K562 (cell line): ENCODE results near the gene CEACAM18.

ENCODE experiments used
- CC2D1A ChIP-seq: fragments of 450-650 bp; IDR thresholded peaks from 2 replicates; pipeline ENCODE4 v1.6.1; 2017; ENCODE audit warnings: mild to moderate bottlenecking
- EZH2 ChIP-seq: IDR thresholded peaks from 2 replicates; pipeline ENCODE4 v1.6.1; 2012; ENCODE audit warnings: low read depth, mild to moderate bottlenecking, inconsistent platforms, low read length, borderline replicate concordance
- L3MBTL2 ChIP-seq: fragments of 450-650 bp; IDR thresholded peaks from 2 replicates; pipeline ENCODE4 v1.6.1; 2016; ENCODE audit warnings: mild to moderate bottlenecking, moderate library complexity
- MBD2 ChIP-seq: sonication (generic); IDR thresholded peaks from 2 replicates; pipeline ENCODE4 v1.6.1; 2016; ENCODE audit warnings: low read depth, borderline replicate concordance
- MEF2D ChIP-seq: conservative IDR thresholded peaks from 2 replicates; pipeline ENCODE4 v1.6.1; 2016; ENCODE audit warnings: low read depth, missing genetic modification characterization, missing compliant biosample characterization
- TSC22D4 ChIP-seq: fragments of 450-650 bp; IDR thresholded peaks from 2 replicates; pipeline ENCODE4 v1.6.1; 2016; ENCODE audit warnings: missing genetic modification characterization, missing biosample characterization, control low read depth
- XRCC5 ChIP-seq: fragments of 200-400 bp; formaldehyde crosslinking; IDR thresholded peaks from 2 replicates; pipeline ENCODE4 v1.6.1; 2017; ENCODE audit warnings: low read depth, mild to moderate bottlenecking, low read length
- ZEB2 ChIP-seq: fragments of 450-650 bp; IDR thresholded peaks from 2 replicates; pipeline ENCODE4 v1.6.1; 2016
- ZNF23 ChIP-seq: fragments of 250-450 bp; sonication (Bioruptor Pico); IDR thresholded peaks from 2 replicates; pipeline ENCODE4 v1.4.0; 2020; ENCODE audit warnings: mild to moderate bottlenecking
- ZNF311 ChIP-seq: fragments of 250-450 bp; sonication (Bioruptor Pico); IDR thresholded peaks from 2 replicates; pipeline ENCODE4 v1.4.0; 2020; ENCODE audit warnings: mild to moderate bottlenecking, moderate library complexity
- TF ChIP-seq, protein P1 (sequence below), 2 experiments: IDR thresholded peaks; 2 replicates each; pipeline ENCODE4 v1.6.1; 2012; ENCODE audit warnings: improper control_type of control experiment in 2 of 2, low read depth in 2 of 2, low read length in 2 of 2, borderline replicate concordance in 1 of 2
- TF ChIP-seq, protein P2 (sequence below), 3 experiments: IDR thresholded peaks in 2 of 3; conservative IDR thresholded peaks in 1 of 3; 2 replicates each; pipeline ENCODE4 v1.5.1; 2011 to 2012; ENCODE audit warnings: low read length in 3 of 3, mild to moderate bottlenecking in 3 of 3, control low read depth in 2 of 3, improper control_type of control experiment in 1 of 3, inconsistent platforms in 1 of 3, low read depth in 1 of 3, mixed read lengths in 1 of 3, moderate library complexity in 1 of 3; ENCODE audit not compliant: insufficient read depth in 2 of 3
- TF ChIP-seq, protein P3 (sequence below): fragments of 250-450 bp; sonication (Bioruptor Pico); IDR thresholded peaks from 2 replicates; pipeline ENCODE4 v1.4.0; 2020

DNA sequence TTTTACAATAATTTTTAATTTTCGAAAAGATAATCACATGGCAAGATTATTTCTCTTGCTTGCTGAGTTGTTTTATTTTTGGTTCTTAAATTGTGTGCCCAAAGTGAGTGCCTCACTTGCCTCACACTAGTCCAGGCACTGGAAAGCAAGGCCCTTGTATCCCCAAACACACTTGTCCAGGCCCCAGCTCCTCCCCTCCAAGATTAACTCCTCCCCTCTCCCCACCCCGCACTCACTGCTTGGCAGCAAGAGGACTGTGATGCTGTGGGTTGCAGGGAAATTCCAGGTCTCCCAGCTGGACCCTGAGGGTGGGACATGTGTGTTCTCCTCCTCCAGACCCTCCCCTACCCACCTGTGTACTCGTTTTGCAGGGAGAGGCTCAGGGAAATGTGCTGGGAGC is 19.3 kb downstream of the CEACAM18 start:
- TF ChIP-seq MBD2 = no peak
- TF ChIP-seq L3MBTL2 = no peak
- TF ChIP-seq EZH2 = no peak
- TF ChIP-seq, protein P1, sequence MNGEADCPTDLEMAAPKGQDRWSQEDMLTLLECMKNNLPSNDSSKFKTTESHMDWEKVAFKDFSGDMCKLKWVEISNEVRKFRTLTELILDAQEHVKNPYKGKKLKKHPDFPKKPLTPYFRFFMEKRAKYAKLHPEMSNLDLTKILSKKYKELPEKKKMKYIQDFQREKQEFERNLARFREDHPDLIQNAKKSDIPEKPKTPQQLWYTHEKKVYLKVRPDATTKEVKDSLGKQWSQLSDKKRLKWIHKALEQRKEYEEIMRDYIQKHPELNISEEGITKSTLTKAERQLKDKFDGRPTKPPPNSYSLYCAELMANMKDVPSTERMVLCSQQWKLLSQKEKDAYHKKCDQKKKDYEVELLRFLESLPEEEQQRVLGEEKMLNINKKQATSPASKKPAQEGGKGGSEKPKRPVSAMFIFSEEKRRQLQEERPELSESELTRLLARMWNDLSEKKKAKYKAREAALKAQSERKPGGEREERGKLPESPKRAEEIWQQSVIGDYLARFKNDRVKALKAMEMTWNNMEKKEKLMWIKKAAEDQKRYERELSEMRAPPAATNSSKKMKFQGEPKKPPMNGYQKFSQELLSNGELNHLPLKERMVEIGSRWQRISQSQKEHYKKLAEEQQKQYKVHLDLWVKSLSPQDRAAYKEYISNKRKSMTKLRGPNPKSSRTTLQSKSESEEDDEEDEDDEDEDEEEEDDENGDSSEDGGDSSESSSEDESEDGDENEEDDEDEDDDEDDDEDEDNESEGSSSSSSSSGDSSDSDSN (IDR thresholded peaks at IDR 0.05; ENCODE audit: borderline replicate concordance in 1 of 2, low read depth in 2 of 2, low read length in 2 of 2) = no peak
- TF ChIP-seq, protein P2, sequence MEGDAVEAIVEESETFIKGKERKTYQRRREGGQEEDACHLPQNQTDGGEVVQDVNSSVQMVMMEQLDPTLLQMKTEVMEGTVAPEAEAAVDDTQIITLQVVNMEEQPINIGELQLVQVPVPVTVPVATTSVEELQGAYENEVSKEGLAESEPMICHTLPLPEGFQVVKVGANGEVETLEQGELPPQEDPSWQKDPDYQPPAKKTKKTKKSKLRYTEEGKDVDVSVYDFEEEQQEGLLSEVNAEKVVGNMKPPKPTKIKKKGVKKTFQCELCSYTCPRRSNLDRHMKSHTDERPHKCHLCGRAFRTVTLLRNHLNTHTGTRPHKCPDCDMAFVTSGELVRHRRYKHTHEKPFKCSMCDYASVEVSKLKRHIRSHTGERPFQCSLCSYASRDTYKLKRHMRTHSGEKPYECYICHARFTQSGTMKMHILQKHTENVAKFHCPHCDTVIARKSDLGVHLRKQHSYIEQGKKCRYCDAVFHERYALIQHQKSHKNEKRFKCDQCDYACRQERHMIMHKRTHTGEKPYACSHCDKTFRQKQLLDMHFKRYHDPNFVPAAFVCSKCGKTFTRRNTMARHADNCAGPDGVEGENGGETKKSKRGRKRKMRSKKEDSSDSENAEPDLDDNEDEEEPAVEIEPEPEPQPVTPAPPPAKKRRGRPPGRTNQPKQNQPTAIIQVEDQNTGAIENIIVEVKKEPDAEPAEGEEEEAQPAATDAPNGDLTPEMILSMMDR (IDR thresholded peaks at IDR 0.05 in 2 of 3, conservative IDR thresholded peaks at IDR 0.05 in 1 of 3; ENCODE audit: insufficient read depth in 2 of 3, low read depth in 1 of 3, low read length in 3 of 3) = no peak
- TF ChIP-seq ZNF311 (CRISPR knock-in tag) = no peak
- no peak for TF ChIP-seq XRCC5
- TF ChIP-seq CC2D1A = no peak
- TF ChIP-seq TSC22D4 (tag) = no peak
- no peak for TF ChIP-seq ZNF23 (CRISPR knock-in tag)
- TF ChIP-seq, protein P3, sequence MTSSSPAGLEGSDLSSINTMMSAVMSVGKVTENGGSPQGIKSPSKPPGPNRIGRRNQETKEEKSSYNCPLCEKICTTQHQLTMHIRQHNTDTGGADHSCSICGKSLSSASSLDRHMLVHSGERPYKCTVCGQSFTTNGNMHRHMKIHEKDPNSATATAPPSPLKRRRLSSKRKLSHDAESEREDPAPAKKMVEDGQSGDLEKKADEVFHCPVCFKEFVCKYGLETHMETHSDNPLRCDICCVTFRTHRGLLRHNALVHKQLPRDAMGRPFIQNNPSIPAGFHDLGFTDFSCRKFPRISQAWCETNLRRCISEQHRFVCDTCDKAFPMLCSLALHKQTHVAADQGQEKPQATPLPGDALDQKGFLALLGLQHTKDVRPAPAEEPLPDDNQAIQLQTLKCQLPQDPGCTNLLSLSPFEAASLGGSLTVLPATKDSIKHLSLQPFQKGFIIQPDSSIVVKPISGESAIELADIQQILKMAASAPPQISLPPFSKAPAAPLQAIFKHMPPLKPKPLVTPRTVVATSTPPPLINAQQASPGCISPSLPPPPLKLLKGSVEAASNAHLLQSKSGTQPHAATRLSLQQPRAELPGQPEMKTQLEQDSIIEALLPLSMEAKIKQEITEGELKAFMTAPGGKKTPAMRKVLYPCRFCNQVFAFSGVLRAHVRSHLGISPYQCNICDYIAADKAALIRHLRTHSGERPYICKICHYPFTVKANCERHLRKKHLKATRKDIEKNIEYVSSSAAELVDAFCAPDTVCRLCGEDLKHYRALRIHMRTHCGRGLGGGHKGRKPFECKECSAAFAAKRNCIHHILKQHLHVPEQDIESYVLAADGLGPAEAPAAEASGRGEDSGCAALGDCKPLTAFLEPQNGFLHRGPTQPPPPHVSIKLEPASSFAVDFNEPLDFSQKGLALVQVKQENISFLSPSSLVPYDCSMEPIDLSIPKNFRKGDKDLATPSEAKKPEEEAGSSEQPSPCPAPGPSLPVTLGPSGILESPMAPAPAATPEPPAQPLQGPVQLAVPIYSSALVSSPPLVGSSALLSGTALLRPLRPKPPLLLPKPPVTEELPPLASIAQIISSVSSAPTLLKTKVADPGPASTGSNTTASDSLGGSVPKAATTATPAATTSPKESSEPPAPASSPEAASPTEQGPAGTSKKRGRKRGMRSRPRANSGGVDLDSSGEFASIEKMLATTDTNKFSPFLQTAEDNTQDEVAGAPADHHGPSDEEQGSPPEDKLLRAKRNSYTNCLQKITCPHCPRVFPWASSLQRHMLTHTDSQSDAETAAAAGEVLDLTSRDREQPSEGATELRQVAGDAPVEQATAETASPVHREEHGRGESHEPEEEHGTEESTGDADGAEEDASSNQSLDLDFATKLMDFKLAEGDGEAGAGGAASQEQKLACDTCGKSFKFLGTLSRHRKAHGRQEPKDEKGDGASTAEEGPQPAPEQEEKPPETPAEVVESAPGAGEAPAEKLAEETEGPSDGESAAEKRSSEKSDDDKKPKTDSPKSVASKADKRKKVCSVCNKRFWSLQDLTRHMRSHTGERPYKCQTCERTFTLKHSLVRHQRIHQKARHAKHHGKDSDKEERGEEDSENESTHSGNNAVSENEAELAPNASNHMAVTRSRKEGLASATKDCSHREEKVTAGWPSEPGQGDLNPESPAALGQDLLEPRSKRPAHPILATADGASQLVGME (CRISPR knock-in tag) = no peak
- TF ChIP-seq ZEB2 = no peak
- TF ChIP-seq MEF2D (tag) = no peak
